H1 (cell line): Measurements from ENCODE around the gene PDZD11. TPM values are rescaled to one million over a fixed set of nuclear protein-coding genes. Genes with fewer than 3 reads are reported as not detected.

Source experiments
- CTCF ChIA-PET: fragments of 300-600 bp; sonication (Branson Sonifier 250); formaldehyde crosslinking; loops from one replicate; lab custom pipeline; 2021; ENCODE audit not compliant: partially characterized antibody; lab: Charles Lee
- POLR2A ChIA-PET: fragments of 300-600 bp; sonication (Branson Sonifier 250); formaldehyde crosslinking; loops from one replicate; lab custom pipeline; 2021; ENCODE audit warnings: inconsistent platforms; ENCODE audit not compliant: partially characterized antibody; lab: Charles Lee
- DNase-seq, 2 experiments: peaks; one replicate each; pipeline versions ENCODE4 v3.0.0 to v3.0.0-alpha.2; 2010 to 2022; ENCODE audit warnings: low spot score in 2 of 2, low read depth in 1 of 2, mixed read lengths in 1 of 2
- FAIRE-seq: peaks from 2 replicates; lab custom pipeline; 2011; peaks lifted over from hg19 to GRCh38; lab: Jason Lieb, UNC
- H2AFZ ChIP-seq: 2 replicates; pipeline ENCODE4 v1.8.1; 2012; ENCODE audit warnings: low read length, inconsistent platforms
- H2AK5ac ChIP-seq: 2 replicates; pipeline ENCODE4 v1.6.1; 2013; ENCODE audit warnings: low read depth, low read length
- H2BK120ac ChIP-seq: replicated peaks from 2 replicates; pipeline ENCODE3; 2013; ENCODE audit warnings: low read depth, low read length, inconsistent platforms
- H2BK12ac ChIP-seq: 2 replicates; pipeline ENCODE4 v1.6.1; 2013; ENCODE audit warnings: low read depth, low read length
- H2BK15ac ChIP-seq: 2 replicates; pipeline ENCODE4 v1.6.1; 2013; ENCODE audit warnings: low read length
- H2BK20ac ChIP-seq: 2 replicates; pipeline ENCODE4 v1.6.1; 2013; ENCODE audit warnings: low read length
- H2BK5ac ChIP-seq: 2 replicates; pipeline ENCODE4 v1.6.1; 2013; ENCODE audit warnings: low read depth, low read length
- H3K14ac ChIP-seq: 2 replicates; pipeline ENCODE4 v1.6.1; 2013; ENCODE audit warnings: inconsistent platforms; ENCODE audit not compliant: insufficient read length
- H3K18ac ChIP-seq: 2 replicates; pipeline ENCODE4 v1.6.1; 2013; ENCODE audit warnings: low read length; ENCODE audit errors: extremely low read depth
- H3K23ac ChIP-seq: 2 replicates; pipeline ENCODE4 v1.6.1; 2013; ENCODE audit warnings: inconsistent platforms; ENCODE audit not compliant: insufficient read length
- H3K23me2 ChIP-seq: 2 replicates; pipeline ENCODE4 v1.6.1; 2013; ENCODE audit warnings: low read depth, low read length
- H3K27ac ChIP-seq: 2 replicates; pipeline ENCODE4 v1.6.1; 2011; ENCODE audit warnings: low read depth, low read length, inconsistent platforms
- H3K27me3 ChIP-seq, 4 experiments: replicated peaks in 1 of 4; 1 replicate in 1 of 4; 2 replicates in 3 of 4; pipeline versions ENCODE4 v1.6.1 to v1.8.1; 2011 to 2013; ENCODE audit warnings: low read length in 3 of 4, mild to moderate bottlenecking in 3 of 4, inconsistent platforms in 2 of 4, mixed read lengths in 2 of 4, moderate library complexity in 1 of 4; ENCODE audit not compliant: control insufficient read depth in 3 of 4, insufficient read depth in 3 of 4; ENCODE audit errors: extremely low read depth in 1 of 4
- H3K36me3 ChIP-seq, 4 experiments: 2 replicates each; pipeline versions ENCODE4 v1.6.1 to v1.8.1; 2011 to 2013; ENCODE audit warnings: mild to moderate bottlenecking in 4 of 4, low read length in 3 of 4, moderate library complexity in 2 of 4, control low read depth in 1 of 4, inconsistent platforms in 1 of 4; ENCODE audit not compliant: insufficient read depth in 4 of 4, control insufficient read depth in 2 of 4
- H3K4ac ChIP-seq: replicated peaks from 2 replicates; pipeline ENCODE3; 2013; ENCODE audit warnings: low read length, low read depth, mixed read lengths, inconsistent platforms; ENCODE audit not compliant: insufficient read length
- H3K4me1 ChIP-seq, 4 experiments: replicated peaks in 1 of 4; 1 replicate in 1 of 4; 2 replicates in 3 of 4; pipeline versions ENCODE4 v1.6.1 to v1.8.1; 2011 to 2013; ENCODE audit warnings: low read length in 3 of 4, inconsistent platforms in 2 of 4, mixed read lengths in 1 of 4; ENCODE audit not compliant: insufficient read depth in 4 of 4, control insufficient read depth in 3 of 4
- H3K4me2 ChIP-seq, 2 experiments: 2 replicates each; pipeline versions ENCODE4 v1.6.1 to v1.8.1; 2011 to 2013; ENCODE audit warnings: low read depth in 2 of 2, low read length in 2 of 2, control low read depth in 1 of 2, inconsistent platforms in 1 of 2, mild to moderate bottlenecking in 1 of 2; ENCODE audit not compliant: insufficient read depth in 1 of 2
- H3K4me3 ChIP-seq, 4 experiments: fragments of 200-600, 300-600 bp in 1 of 4; sonication (generic), shearing (Covaris generic), sonication (Bioruptor Twin) in 1 of 4; 2 replicates each; pipeline versions ENCODE4 v1.5.1 to v1.8.1; 2011 to 2016; ENCODE audit warnings: low read length in 4 of 4, low read depth in 3 of 4, control low read depth in 2 of 4, inconsistent platforms in 2 of 4, mild to moderate bottlenecking in 2 of 4, mixed read lengths in 1 of 4, moderate library complexity in 1 of 4; ENCODE audit not compliant: insufficient read depth in 2 of 4; ENCODE audit errors: extremely low read depth in 1 of 4
- H3K56ac ChIP-seq: replicated peaks from 2 replicates; pipeline ENCODE3; 2013; ENCODE audit warnings: low read depth, mild to moderate bottlenecking, mixed read lengths, low read length, inconsistent platforms; ENCODE audit not compliant: insufficient read length
- H3K79me1 ChIP-seq: 2 replicates; pipeline ENCODE4 v1.6.1; 2013; ENCODE audit warnings: low read depth, low read length, control low read depth
- H3K79me2 ChIP-seq, 2 experiments: 2 replicates each; pipeline versions ENCODE4 v1.6.1 to v1.8.1; 2012 to 2013; ENCODE audit warnings: low read length in 2 of 2, mild to moderate bottlenecking in 2 of 2, inconsistent platforms in 1 of 2; ENCODE audit not compliant: insufficient read depth in 2 of 2, control insufficient read depth in 1 of 2
- H3K9ac ChIP-seq, 4 experiments: replicated peaks in 1 of 4; 1 replicate in 1 of 4; 2 replicates in 3 of 4; pipeline versions ENCODE4 v1.6.1 to v1.8.1; 2011 to 2013; ENCODE audit warnings: low read depth in 3 of 4, low read length in 3 of 4, control low read depth in 2 of 4, mild to moderate bottlenecking in 2 of 4, moderate library complexity in 2 of 4, inconsistent platforms in 1 of 4; ENCODE audit errors: extremely low read depth in 1 of 4
- H3K9me3 ChIP-seq, 2 experiments: 2 replicates each; pipeline versions ENCODE4 v1.6.1 to v1.8.1; 2012 to 2013; ENCODE audit warnings: mild to moderate bottlenecking in 2 of 2, moderate library complexity in 2 of 2, control low read depth in 1 of 2, inconsistent platforms in 1 of 2, low read depth in 1 of 2, low read length in 1 of 2, mixed read lengths in 1 of 2; ENCODE audit not compliant: insufficient read depth in 2 of 2
- H4K20me1 ChIP-seq, 2 experiments: replicated peaks in 1 of 2; 2 replicates each; pipeline versions ENCODE3 to v1.8.1; 2011 to 2013; ENCODE audit warnings: inconsistent platforms in 2 of 2, low read length in 2 of 2, mild to moderate bottlenecking in 1 of 2; ENCODE audit not compliant: insufficient read depth in 2 of 2, control insufficient read depth in 1 of 2
- H4K5ac ChIP-seq: 2 replicates; pipeline ENCODE4 v1.6.1; 2013; ENCODE audit warnings: low read length, low read depth, mixed read lengths, inconsistent platforms; ENCODE audit not compliant: insufficient read length
- H4K8ac ChIP-seq: 2 replicates; pipeline ENCODE4 v1.8.0; 2013; ENCODE audit warnings: mild to moderate bottlenecking, moderate library complexity, low read length, inconsistent platforms; ENCODE audit not compliant: insufficient read depth; ENCODE audit errors: extremely low read depth
- H4K91ac ChIP-seq: replicated peaks from 2 replicates; pipeline ENCODE3; 2013; ENCODE audit warnings: low read length, mixed read lengths, inconsistent platforms; ENCODE audit not compliant: insufficient read length
- CREB1 ChIP-seq: IDR thresholded peaks from 2 replicates; pipeline ENCODE4 v1.6.1; 2012; ENCODE audit warnings: inconsistent platforms
- EP300 ChIP-seq, 2 experiments: IDR thresholded peaks; 1 replicate in 1 of 2; 2 replicates in 1 of 2; pipeline ENCODE4 v1.6.1; 2011 to 2012; ENCODE audit warnings: low read depth in 2 of 2, low read length in 2 of 2, mild to moderate bottlenecking in 2 of 2, borderline replicate concordance in 1 of 2, inconsistent platforms in 1 of 2, moderate library complexity in 1 of 2
- PHF8 ChIP-seq: fragments of 200-600 bp; sonication (generic); conservative IDR thresholded peaks from 2 replicates; pipeline ENCODE4 v1.7.1; 2012; ENCODE audit warnings: low read depth, mild to moderate bottlenecking, inconsistent platforms, low read length, moderate library complexity
- POLR2A ChIP-seq, 2 experiments: IDR thresholded peaks; 1 replicate in 1 of 2; 2 replicates in 1 of 2; pipeline ENCODE4 v1.6.1; 2011; ENCODE audit warnings: low read depth in 2 of 2, low read length in 2 of 2, mild to moderate bottlenecking in 2 of 2; ENCODE audit errors: control extremely low read depth in 1 of 2
- POU5F1 ChIP-seq: IDR thresholded peaks from 2 replicates; pipeline ENCODE4 v1.6.1; 2011; ENCODE audit warnings: low read depth, mild to moderate bottlenecking, low read length, moderate library complexity
- RFX5 ChIP-seq: IDR thresholded peaks from 2 replicates; pipeline ENCODE4 v1.6.1; 2011; ENCODE audit warnings: low read depth, low read length, improper control_type of control experiment, borderline replicate concordance
- SAP30 ChIP-seq: fragments of 300-600 bp; sonication (generic); IDR thresholded peaks from 2 replicates; pipeline ENCODE4 v1.7.1; 2012; ENCODE audit warnings: low read length, moderate library complexity, mild to moderate bottlenecking, inconsistent platforms; ENCODE audit not compliant: insufficient read depth, insufficient replicate concordance
- SP4 ChIP-seq: IDR thresholded peaks from 2 replicates; pipeline ENCODE4 v1.6.1; 2012; ENCODE audit warnings: low read length, inconsistent platforms
- SRF ChIP-seq: IDR thresholded peaks from 2 replicates; pipeline ENCODE4 v1.6.1; 2011; ENCODE audit warnings: mild to moderate bottlenecking, low read depth, low read length, moderate library complexity
- SUZ12 ChIP-seq: fragments of 200-600 bp; sonication (generic); IDR thresholded peaks from 2 replicates; pipeline ENCODE4 v1.6.1; 2012; ENCODE audit warnings: mild to moderate bottlenecking, inconsistent platforms, low read length, moderate library complexity, mixed read lengths
- TAF1 ChIP-seq: IDR thresholded peaks from 2 replicates; pipeline ENCODE4 v1.6.1; 2011; ENCODE audit warnings: mild to moderate bottlenecking, low read depth, low read length
- TBP ChIP-seq: IDR thresholded peaks from 2 replicates; pipeline ENCODE4 v1.6.1; 2011; ENCODE audit warnings: low read depth, low read length, improper control_type of control experiment
- YY1 ChIP-seq: IDR thresholded peaks from 2 replicates; pipeline ENCODE4 v1.6.1; 2011; ENCODE audit warnings: low read depth, mild to moderate bottlenecking, low read length
- WGBS, 2 experiments: shearing (Covaris generic) in 1 of 2; methylation state at CpG; one replicate each; pipeline versions ENCODE4 v1.1.6 to v1.1.7; 2013 to 2015; ENCODE audit warnings: low lambda C conversion rate in 2 of 2, mixed read lengths in 2 of 2, inconsistent platforms in 1 of 2, low coverage in 1 of 2, missing lambda C conversion rate in 1 of 2; ENCODE audit not compliant: insufficient replicate concordance in 2 of 2, insufficient coverage in 1 of 2, insufficient read length in 1 of 2; ENCODE audit errors: extremely low coverage in 1 of 2, missing lambda C conversion rate in 1 of 2; 5-methylcytosine and 5-hydroxymethylcytosine counted together
- polyA plus RNA-seq, 7 experiments: library from polyadenylated mRNA; depleted of rRNA in 3 of 7; stranded (reverse) in 5 of 7; unstranded in 2 of 7; fragments of >200 nt in 5 of 7; fragments of 200-250 nt in 2 of 7; gene quantifications; 1 replicate in 5 of 7; 2 replicates in 1 of 7; 4 replicates in 1 of 7; pipeline versions ENCODE4 v1.2.1 to v1.2.3, GENCODE V29; 2011 to 2013; ENCODE audit warnings: missing spikeins in 2 of 7, mixed read lengths in 2 of 7
- total RNA-seq: library from RNA; stranded (reverse); fragmentation: NEBNext Ultra II Directional; extraction: Animal tissue kit (Norgen Biotek cat#: 25700); gene quantifications from 2 replicates; pipeline ENCODE4 v1.2.1, GENCODE V29; 2021
- TF ChIP-seq, protein P1 (sequence below): IDR thresholded peaks from 2 replicates; pipeline ENCODE4 v1.6.1; 2012; ENCODE audit warnings: inconsistent platforms

Gene PDZD11
- total and polyA plus RNA-seq, 2 of the 8 experiments (the other 6 are each of a cell fraction or from before 2014, with no cell fraction given) = 31.5 to 55.9 TPM

DNA sequence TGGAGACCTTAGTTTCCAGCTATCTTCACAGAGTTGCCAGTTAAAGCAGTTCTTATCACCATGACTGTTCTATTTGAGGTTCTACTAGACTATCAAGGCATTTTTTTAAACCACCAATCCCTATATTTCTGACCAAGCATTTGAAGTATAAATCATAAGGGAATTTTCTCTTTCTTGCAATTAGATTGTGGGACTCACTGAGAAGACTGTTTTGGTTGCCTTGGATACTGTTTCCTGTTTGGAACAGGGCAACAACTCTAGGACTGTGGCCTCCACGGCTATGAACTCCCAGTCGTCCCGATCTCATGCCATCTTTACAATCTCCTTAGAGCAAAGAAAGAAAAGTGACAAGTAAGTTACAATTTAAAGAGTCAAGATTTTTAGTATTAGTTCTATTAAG is 12.0 kb upstream of the PDZD11 start:
- Histone ChIP-seq H3K4me3 (no peak overlapping the region), H3K4me2 (no peak overlapping the region), H3K36me3 (peaks cover 0 to 30% (median 9%) of the 10 kb centered on the region in 4 experiments; a peak in 7 of 8 replicates), H4K20me1 (no peaks in the 10 kb centered on the region), H2AK5ac (no peak overlapping the region), H2BK15ac (no peak overlapping the region), H3K79me2 (no peaks in the 10 kb centered on the region), H3K56ac (no peak overlapping the region), H3K9ac (no peak overlapping the region), H2BK20ac (no peak overlapping the region), H4K8ac (no peak overlapping the region), H3K23ac (no peak overlapping the region), H3K27me3 (no peaks in the 10 kb centered on the region), H2BK120ac (no peak overlapping the region), H2AFZ (no peak overlapping the region), H4K5ac (no peak overlapping the region), H3K4me1 (no peaks in the 10 kb centered on the region), H2BK12ac (no peak overlapping the region), H3K27ac (no peak overlapping the region), H3K18ac (no peak overlapping the region), H2BK5ac (no peak overlapping the region), H3K79me1 (no peaks in the 10 kb centered on the region), H3K14ac (no peak overlapping the region), H4K91ac (no peak overlapping the region), H3K9me3 (no peaks in the 10 kb centered on the region), H3K23me2 (no peaks in the 10 kb centered on the region; the same call in 1 of the 2 replicates), H3K4ac (no peak overlapping the region)
- ChIA-PET CTCF (interaction anchor here (2.1 kb wide), 1 partner anchor 122 kb away, joined by 6 read pairs; the partner anchor contains the start of gene GDPD2), POLR2A (no interaction called here)
- FAIRE-seq = no peak
- DNase-seq = no peak
- TF ChIP-seq CREB1 (no peak), SRF (no peak), SP4 (no peak), YY1 (no peak), POLR2A (IDR thresholded peaks at IDR 0.05; ENCODE audit: control extremely low read depth in 1 of 2, low read depth in 2 of 2, low read length in 2 of 2) (no peak), RFX5 (no peak), TBP (no peak), POU5F1 (no peak), TAF1 (no peak), EP300 (IDR thresholded peaks at IDR 0.05; ENCODE audit: borderline replicate concordance in 1 of 2, low read depth in 2 of 2, low read length in 2 of 2) (no peak), SUZ12 (no peak), SAP30 (no peak), PHF8 (no peak)
- TF ChIP-seq, protein P1, sequence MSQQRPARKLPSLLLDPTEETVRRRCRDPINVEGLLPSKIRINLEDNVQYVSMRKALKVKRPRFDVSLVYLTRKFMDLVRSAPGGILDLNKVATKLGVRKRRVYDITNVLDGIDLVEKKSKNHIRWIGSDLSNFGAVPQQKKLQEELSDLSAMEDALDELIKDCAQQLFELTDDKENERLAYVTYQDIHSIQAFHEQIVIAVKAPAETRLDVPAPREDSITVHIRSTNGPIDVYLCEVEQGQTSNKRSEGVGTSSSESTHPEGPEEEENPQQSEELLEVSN = no peak
- WGBS, 2 experiments = 96% methylated on average over 3 of the region's 3 CpGs; no CpG with 5 or more reads in 1 of the 2 experiments
